NCI-H1417 (cell line): ENCODE results near the gene BICC1.

Experiments
- DNase-seq, 3 experiments: peaks; one replicate each; lab custom pipeline; 2025; lab: John Stamatoyannopoulos, UW

Gene BICC1

GRCh38 chr10:58647376-58648112, 134.9 kb downstream of the BICC1 start:
- no peak for DNase-seq

DNA sequence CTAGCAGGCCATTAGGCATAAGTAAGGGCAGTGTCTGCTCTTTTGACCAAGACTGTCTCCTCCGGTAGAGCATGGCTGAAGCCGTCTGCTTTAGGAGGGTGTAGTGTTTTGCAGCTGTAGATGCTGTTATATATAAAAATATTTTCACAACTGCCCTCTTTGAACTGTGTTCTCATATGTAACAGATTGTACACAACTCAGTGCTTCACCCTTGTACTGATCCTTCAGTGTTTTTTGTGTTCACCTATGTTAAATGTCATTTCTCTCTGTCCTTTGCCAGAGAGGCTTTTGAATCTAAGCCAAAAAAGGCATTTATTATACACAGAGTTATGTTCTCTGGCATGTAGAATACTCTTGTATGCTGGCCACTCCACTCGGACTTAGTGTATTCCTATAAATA, 135.5 kb downstream of the BICC1 start:
- DNase-seq: no peak

GRCh38 chr10:58651040-58651439, 138.4 kb downstream of the BICC1 start:
- peak in 2 of 3 experiments; percentile 14 to 57 for DNase-seq

DNA sequence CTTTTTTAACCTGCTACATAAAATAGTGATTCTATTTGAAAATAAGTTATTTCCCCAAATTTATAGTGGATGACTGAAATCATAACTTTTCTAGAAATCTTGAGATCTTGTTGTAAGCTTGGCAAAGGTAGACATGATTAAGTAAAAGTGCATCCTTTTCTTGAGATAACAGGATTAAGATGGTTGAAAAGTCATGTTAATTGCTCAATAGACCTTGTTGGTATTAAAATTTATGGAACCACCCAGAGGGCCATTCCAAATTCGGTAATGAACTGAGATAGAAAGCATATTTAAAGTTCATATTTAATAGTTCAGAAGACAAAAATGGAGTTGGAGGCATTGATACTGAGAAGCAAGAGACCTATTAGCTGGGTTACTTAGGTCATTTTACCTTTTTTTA, 139.1 kb downstream of the BICC1 start:
- DNase-seq: no peak

DNA sequence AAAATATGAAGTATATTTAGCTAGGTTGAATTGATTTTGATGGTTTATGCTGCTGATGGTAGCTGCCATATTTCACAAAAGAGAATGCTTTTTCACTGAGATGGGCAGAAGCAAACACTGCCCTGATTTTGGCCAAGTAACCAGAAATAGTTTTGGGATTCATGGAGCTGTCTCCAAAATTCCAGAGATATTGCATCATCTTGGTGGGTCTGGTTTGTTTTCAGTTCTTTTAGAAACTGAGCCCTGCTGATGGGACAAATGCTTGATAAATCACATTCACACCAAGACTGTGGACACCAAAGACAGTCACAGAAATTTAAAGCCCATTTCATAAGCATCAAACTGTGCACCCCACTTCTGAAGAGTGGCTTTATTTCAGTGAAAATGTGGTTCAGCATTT, 140.5 kb downstream of the BICC1 start:
- no peak for DNase-seq

DNA sequence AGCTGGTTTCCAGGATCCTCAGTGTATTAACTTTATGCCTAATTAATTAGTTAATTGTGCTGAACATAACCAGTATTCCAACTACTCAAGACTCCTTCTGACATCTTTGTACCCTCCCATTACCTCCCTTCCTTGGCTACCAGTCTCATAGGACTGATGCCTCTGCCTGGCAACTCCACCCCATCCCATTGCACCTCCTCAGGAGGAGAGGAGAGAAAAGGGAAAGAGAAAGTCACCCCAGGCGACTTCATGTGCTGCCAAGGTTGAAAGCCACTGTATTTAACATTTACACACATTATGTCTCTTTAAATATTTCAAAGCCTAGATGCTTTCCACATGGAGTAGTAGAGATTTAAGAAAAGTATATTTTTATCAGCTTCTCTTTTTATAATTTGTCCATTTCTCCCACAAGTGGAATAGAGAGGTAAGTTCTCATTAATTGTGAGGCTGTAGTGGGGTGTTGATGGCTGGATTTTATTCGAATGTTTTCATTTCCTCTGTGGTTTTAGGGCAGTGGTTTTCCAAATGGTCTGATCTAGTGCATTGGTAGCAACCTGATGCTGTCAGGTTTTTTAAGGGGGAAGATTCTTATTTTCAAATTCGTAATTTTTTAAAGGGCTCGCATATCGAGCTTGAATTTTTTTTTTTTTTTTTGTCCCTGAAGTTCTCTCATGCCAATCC, 148.0 kb downstream of the BICC1 start:
- DNase-seq: no peak

DNA sequence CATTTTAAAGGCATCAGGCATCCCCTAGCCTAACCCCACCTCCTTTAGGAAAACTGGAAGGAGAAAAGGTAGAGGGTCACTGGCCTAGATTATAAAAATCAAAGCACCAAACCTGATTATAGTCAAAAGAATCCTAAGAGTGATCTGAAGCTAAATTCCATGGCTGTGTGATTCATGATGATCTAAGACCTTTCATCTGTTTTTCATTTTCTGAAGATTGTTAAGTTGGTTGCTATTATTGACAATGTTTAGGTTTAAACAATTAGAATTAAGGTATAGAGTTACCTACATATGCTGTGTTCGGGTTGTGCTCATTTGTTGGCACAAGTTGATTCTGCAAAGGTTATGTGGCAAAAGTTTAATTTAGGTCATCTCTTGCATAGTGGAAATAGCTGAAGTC, 148.7 kb downstream of the BICC1 start:
- no peak for DNase-seq

GRCh38 chr10:58661902-58662301, 149.2 kb downstream of the BICC1 start:
- DNase-seq: peak in 1 of 3 experiments; percentile 2

DNA sequence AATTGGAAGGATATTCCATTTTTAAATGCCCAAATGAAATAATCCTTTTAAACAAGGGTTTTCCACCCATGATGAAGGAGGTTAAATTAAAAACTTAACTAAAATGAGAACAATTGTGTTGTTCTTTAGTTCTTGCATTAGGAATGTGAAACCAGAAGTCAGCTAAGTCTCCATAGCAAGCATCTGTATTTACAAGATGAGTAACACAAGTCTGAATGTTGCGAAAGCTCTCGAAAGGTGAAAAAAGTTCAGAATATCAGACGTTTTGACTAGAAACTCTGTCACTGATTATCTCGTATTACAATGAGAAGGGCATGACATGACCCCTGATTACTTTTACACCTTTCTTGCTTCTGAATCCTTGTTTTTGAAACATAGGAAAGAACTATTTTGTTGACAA, 149.6 kb downstream of the BICC1 start:
- no peak for DNase-seq

GRCh38 chr10:58665361-58665760, 152.7 kb downstream of the BICC1 start:
- DNase-seq: no peak

DNA sequence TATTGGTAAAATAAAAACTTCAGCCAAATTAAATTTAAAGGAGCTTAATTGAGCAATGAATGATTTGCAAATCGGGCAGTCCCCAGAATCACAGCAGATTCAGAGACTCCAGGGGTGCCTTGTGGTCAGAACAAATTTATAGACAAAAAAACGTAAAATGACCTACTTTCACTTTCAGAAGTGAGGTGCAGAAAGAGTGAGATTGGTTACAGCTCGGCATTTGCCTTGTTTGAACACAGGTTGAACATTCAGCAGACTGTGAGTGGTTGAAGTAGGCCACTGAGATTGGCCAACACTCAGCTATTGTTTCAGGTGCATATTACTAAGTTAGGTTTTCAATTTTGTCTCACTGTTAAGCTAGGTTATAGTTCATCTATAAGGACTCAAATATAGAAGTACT, 153.4 kb downstream of the BICC1 start:
- DNase-seq: no peak

GRCh38 chr10:58667658-58668310, 155.1 kb downstream of the BICC1 start:
- DNase-seq: no peak

DNA sequence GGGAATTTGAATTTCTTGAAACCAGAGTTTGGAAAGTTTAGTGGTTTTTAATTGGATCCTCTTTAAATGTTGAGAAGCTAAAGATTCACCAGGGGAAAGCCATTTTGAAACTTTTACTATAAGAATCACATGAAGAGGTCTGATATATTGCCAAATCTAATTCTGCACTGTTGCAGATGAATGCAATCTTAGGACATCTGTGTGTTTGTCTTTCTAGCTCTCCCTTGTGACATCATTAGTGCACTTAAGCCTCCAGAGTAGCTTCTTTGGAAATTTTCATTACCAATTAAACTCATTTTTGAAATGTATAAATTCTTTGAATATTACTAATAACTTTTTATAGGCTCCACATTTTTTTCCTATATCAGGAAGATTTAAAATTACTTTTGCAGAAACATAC, 160.2 kb downstream of the BICC1 start:
- DNase-seq: no peak

GRCh38 chr10:58674251-58674650, 161.6 kb downstream of the BICC1 start:
- DNase-seq: no peak

- DNase-seq: no peak
Measured at GRCh38 chr10:58675321-58675720, 162.6 kb downstream of the BICC1 start.

GRCh38 chr10:58691528-58691927, 178.9 kb downstream of the BICC1 start:
- DNase-seq: no peak

DNA sequence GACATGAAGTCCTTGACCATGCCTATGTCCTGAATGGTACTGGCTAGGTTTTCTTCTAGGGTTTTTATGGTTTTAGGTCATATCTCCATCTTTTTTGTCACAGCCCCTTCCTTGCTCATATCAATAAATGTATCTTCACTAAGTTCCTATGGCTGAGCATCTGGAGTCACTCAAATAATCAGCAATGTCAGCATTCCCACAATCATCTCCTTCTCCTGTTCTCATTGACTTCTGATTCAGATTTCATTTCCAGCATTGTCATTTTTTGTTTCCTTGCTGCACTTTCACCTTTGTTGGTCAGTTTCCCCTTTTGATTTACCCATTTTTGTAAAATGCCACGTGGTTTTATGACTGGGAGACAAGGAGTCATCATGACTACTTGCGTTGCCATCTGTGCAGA, 181.2 kb downstream of the BICC1 start:
- no peak for DNase-seq

GRCh38 chr10:58695022-58695421, 182.3 kb downstream of the BICC1 start:
- no peak for DNase-seq

- DNase-seq: no peak
Measured at GRCh38 chr10:58696736-58697135, 184.1 kb downstream of the BICC1 start.

DNA sequence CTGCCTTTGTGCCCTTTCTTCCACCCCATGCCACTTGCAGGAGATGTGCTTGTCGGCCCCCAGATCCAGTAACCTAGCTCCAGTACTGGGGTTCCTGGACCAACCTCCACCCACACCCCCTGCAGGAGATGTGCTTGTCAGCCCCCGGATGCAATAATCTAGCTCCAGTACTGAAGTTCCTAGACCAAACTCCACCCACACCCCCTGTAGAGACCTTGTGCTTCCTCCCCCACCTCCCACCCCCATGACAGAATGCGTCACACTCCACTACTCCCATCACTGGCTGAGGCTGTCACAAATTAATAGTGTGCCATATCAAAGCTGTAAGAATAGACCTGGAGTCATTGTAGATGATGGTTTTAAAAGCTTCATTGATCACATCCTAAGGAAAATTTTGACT, 185.0 kb downstream of the BICC1 start:
- DNase-seq: no peak

- no peak for DNase-seq
Measured at GRCh38 chr10:58698777-58699356, 186.2 kb downstream of the BICC1 start.

DNA sequence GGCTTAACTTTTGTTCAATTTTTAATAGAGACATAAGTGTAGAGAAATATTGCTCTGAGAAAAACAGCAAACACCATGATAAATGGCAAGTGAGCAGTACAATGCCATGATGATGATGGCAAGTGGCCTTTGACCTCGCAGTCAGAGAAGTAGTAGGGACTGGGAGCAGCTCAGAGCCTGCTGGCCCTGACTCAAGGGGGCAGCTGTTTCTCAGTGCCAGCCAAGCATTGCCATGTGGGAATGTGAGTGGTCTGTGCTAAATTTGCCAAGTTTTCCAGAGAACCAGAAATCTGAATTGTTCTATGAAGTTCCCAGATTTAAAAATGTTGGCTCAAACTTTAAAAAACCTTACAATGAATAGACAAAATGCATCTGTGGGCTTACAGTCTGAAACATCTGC, 187.9 kb downstream of the BICC1 start:
- DNase-seq: no peak
